Nephron (organoid): ENCODE measurements around the gene DHDH.

Experiments
- H3K27ac Mint-ChIP-seq, 3 experiments: 2 replicates each; pipeline ENCODE4 v1.8.0; 2020; ENCODE audit warnings: mixed read lengths in 3 of 3, mild to moderate bottlenecking in 2 of 3, moderate library complexity in 1 of 3
- H3K27me3 Mint-ChIP-seq: 2 replicates; pipeline ENCODE4 v1.8.0; 2021; ENCODE audit warnings: low read depth, mild to moderate bottlenecking, moderate library complexity, mixed read lengths
- H3K36me3 Mint-ChIP-seq: 2 replicates; pipeline ENCODE4 v1.8.0; 2020; ENCODE audit warnings: low read depth, mixed read lengths
- H3K4me1 Mint-ChIP-seq: 2 replicates; pipeline ENCODE4 v1.8.0; 2020; ENCODE audit warnings: mixed read lengths
- H3K4me3 Mint-ChIP-seq, 3 experiments: 2 replicates each; pipeline ENCODE4 v1.8.0; 2020; ENCODE audit warnings: mild to moderate bottlenecking in 3 of 3, mixed read lengths in 3 of 3, moderate library complexity in 2 of 3
- H3K9me3 Mint-ChIP-seq: 2 replicates; pipeline ENCODE4 v1.8.0; 2020; ENCODE audit warnings: mixed read lengths
- TF ChIP-seq, protein P1 (sequence below), 3 experiments: fragments of 200-600 bp; sonication (generic); IDR thresholded peaks; one replicate each; pipeline ENCODE4 v1.5.0; 2021; ENCODE audit warnings: antibody characterized with exemption in 3 of 3; ENCODE audit not compliant: unreplicated experiment in 3 of 3

DHDH gene

DNA sequence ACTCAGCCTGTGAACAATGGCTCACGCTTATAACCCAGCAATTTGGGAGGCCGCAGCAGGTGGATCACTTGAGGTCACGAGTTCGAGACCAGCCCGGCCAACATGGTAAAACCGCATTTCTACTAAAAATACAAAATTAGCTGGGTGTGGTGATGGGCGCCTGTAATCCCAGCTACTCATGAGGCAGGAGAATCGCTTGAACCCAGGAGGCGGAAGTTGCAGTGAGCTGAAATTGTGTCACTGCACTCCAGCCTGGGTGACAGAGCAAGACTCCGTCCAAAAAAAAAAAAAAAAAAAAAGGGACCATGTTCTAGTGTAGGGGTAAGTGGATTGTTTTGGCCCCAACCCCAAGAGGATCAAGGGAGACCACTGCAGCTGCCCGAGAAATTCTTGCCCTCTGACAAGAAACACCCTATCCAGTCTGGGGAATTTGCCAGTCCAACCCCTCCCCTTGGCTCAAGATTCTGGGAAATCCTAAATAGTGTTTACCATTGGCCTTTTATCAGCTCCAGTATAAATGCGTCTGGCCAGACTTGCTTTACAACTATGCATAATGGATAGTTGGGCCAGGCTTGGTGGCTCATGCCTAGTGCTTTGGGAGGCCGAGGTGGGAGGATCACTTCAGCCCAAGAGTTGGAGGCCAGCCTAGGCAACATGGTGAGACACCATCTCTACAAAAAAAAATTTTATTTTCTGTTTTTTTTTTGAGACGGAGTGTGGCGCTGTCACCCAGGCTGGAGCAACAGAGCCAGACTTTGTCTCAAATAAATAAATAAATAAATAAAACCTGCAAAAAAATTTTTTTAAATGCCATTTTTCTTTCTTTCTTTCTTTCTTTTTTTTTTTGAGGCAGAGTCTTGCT lies 5.1 kb upstream of the DHDH start:
- Mint-ChIP-seq H3K4me1 (peaks cover 3% of the 10 kb centered on the region), H3K27ac (no peak overlapping the region), H3K9me3 (no peaks in the 10 kb centered on the region), H3K27me3 (peaks cover 20% of the 10 kb centered on the region), H3K36me3 (peaks cover 3% of the 10 kb centered on the region), H3K4me3 (no peak overlapping the region)
- TF ChIP-seq, protein P1, sequence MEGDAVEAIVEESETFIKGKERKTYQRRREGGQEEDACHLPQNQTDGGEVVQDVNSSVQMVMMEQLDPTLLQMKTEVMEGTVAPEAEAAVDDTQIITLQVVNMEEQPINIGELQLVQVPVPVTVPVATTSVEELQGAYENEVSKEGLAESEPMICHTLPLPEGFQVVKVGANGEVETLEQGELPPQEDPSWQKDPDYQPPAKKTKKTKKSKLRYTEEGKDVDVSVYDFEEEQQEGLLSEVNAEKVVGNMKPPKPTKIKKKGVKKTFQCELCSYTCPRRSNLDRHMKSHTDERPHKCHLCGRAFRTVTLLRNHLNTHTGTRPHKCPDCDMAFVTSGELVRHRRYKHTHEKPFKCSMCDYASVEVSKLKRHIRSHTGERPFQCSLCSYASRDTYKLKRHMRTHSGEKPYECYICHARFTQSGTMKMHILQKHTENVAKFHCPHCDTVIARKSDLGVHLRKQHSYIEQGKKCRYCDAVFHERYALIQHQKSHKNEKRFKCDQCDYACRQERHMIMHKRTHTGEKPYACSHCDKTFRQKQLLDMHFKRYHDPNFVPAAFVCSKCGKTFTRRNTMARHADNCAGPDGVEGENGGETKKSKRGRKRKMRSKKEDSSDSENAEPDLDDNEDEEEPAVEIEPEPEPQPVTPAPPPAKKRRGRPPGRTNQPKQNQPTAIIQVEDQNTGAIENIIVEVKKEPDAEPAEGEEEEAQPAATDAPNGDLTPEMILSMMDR (IDR thresholded peaks at IDR 0.05; ENCODE audit: unreplicated experiment in 3 of 3) = no peak

DNA sequence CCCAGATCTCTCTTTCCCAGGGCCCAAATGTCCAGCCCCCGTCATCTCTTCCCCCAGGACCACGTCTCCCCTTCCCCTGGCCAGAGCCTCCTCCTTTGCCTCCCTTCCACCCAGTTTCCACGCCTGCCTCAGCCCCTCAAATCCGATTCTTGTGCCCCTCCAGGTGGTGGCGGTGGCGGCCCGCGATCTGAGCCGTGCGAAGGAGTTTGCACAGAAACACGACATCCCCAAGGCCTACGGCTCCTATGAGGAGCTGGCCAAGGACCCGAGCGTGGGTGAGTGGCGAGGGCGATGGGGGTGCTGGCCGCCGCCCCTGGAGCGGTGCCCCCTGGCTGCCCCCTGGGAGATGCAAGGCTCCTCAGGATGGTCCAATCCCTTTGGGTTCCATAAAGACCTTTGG lies 1.3 kb downstream of the DHDH start:
- H3K4me3 Mint-ChIP-seq = peak overlapping the region in 2 of 3 experiments; percentile 13 to 92
- peaks cover 2% of the 10 kb centered on the region for H3K9me3 Mint-ChIP-seq
- peaks cover 26% of the 10 kb centered on the region for H3K27me3 Mint-ChIP-seq
- H3K4me1 Mint-ChIP-seq = peaks cover 16% of the 10 kb centered on the region
- peaks cover 10% of the 10 kb centered on the region for H3K36me3 Mint-ChIP-seq
- peak overlapping the region in 1 of 3 experiments; percentile 41 for H3K27ac Mint-ChIP-seq
- TF ChIP-seq, protein P1 (IDR thresholded peaks at IDR 0.05; ENCODE audit: unreplicated experiment in 3 of 3) = no peak

DNA sequence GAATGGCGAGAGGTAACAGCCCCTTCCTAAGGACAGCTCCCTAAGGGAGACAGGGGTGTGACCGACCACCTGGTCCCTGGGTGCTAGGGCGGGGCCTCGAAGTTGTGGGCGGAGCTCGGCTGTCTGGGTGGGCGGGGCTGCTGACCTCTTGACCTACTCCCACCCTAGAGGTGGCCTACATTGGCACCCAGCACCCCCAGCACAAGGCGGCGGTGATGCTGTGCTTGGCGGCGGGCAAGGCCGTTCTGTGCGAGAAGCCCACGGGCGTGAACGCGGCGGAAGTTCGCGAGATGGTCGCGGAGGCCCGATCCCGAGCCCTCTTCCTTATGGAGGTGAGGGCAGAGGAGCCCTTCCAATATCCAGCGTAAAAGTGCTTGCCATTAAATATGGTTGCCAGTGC lies 2.4 kb downstream of the DHDH start:
- H3K36me3 Mint-ChIP-seq = peaks cover 15% of the 10 kb centered on the region
- H3K27me3 Mint-ChIP-seq = peaks cover 26% of the 10 kb centered on the region
- peaks cover 16% of the 10 kb centered on the region for H3K4me1 Mint-ChIP-seq
- no peak overlapping the region for H3K27ac Mint-ChIP-seq
- TF ChIP-seq, protein P1 (IDR thresholded peaks at IDR 0.05; ENCODE audit: unreplicated experiment in 3 of 3) = no peak
- no peak overlapping the region for H3K4me3 Mint-ChIP-seq
- H3K9me3 Mint-ChIP-seq = peaks cover 2% of the 10 kb centered on the region

DNA sequence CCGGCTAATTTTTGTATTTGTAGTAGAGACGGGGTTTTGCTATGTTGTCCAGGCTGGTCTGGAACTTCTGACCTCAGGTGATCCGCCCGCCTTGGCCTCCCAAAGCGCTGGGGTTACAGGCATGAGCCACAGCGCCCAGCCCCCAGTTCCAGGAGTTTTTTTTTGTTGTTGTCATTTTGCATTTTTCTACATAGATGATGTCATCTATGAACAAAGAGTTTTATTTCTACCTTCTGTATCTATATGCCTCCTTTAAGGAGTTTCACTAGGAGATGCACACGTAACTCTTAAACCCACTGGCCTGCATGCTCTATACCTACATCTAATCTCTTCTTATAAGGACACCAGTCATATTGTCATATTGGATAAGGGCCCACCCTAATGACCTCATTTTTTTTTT lies 4.8 kb downstream of the DHDH start:
- H3K4me1 Mint-ChIP-seq = peaks cover 14% of the 10 kb centered on the region
- peaks cover 21% of the 10 kb centered on the region for H3K36me3 Mint-ChIP-seq
- H3K9me3 Mint-ChIP-seq = peaks cover 5% of the 10 kb centered on the region

DNA sequence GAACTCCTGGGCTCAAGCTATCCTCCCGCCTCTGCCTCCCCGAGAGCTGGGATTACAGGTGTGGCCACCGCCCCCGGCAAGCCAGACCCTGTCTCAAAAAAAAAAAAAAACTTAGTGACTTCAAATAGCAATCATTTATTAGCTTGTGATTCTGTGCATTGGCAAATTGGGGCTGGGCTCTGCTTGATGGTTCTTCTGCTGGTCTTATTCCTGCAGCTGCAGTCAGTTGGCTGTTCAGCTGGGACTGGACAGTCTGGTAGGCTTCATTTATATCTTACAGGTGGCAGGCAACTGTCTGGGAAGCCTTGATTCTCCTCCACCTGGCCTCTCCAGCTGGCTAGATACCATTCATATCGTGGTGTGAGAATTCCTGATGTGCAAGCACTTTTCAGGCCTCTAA lies 7.4 kb downstream of the DHDH start:
- Mint-ChIP-seq H3K36me3 (peaks cover 21% of the 10 kb centered on the region), H3K27ac (no peak overlapping the region), H3K4me1 (no peaks in the 10 kb centered on the region), H3K9me3 (peaks cover 5% of the 10 kb centered on the region), H3K27me3 (peaks cover 6% of the 10 kb centered on the region), H3K4me3 (no peak overlapping the region)
- TF ChIP-seq, protein P1 (IDR thresholded peaks at IDR 0.05; ENCODE audit: unreplicated experiment in 3 of 3) = no peak

More for the DNA sequence above, 4.8 kb downstream of the DHDH start:
- Mint-ChIP-seq H3K27me3 (peaks cover 11% of the 10 kb centered on the region), H3K27ac (peak overlapping the region in 1 of 3 experiments; percentile 30), H3K4me3 (peak overlapping the region in 1 of 3 experiments; percentile 46)
- TF ChIP-seq, protein P1 (IDR thresholded peaks at IDR 0.05; ENCODE audit: unreplicated experiment in 3 of 3) = no peak

DNA sequence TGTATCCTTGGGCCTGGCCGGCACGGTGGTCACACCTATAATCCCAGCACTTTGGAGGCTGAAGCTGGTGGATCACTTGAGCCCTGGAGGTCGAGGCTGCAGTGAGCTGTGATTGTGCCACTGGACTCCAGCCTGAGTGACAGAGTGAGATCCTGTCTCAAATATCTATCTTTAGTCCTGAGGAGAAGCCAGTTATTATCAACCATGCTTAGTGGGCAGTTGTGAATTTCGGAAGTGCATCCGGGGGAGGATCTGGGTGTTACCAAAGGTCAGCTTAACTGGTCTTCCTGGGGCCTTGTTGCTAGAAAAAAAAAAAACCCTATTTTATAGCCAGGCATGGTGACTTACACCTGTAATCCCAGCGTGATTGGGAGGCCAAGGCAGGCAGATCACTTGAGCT lies 9.6 kb downstream of the DHDH start:
- Mint-ChIP-seq H3K4me1 (no peaks in the 10 kb centered on the region), H3K27ac (no peak overlapping the region)

More for the DNA sequence above, 9.6 kb downstream of the DHDH start:
- Mint-ChIP-seq H3K27me3 (peaks cover 3% of the 10 kb centered on the region), H3K9me3 (peaks cover 3% of the 10 kb centered on the region), H3K36me3 (peaks cover 21% of the 10 kb centered on the region), H3K4me3 (no peak overlapping the region)
- TF ChIP-seq, protein P1 (IDR thresholded peaks at IDR 0.05; ENCODE audit: unreplicated experiment in 3 of 3) = no peak
